ENCODE data around the gene ADAMTS4. TPM values are rescaled to one million over a fixed set of nuclear protein-coding genes. Genes with fewer than 3 reads are reported as not detected.

Gene ADAMTS4
- polyA plus RNA-seq, 3 donors: 5.9 to 188 (median 37.3) TPM

- peak overlapping the region; percentile 97 for H3K27ac ChIP-seq (ENCODE audit: low read depth, low read length)
- WGBS, 3 donors: 22 to 59% (median 38%) methylated on average over 5 of the region's 5 CpGs
Observed at GRCh38 chr1:161199506-161200139, 769 bp upstream of the ADAMTS4 start.

GRCh38 chr1:161198194-161198896 is 509 bp downstream of the ADAMTS4 start:
- H3K27ac ChIP-seq (ENCODE audit: low read depth, low read length): peak overlapping the region; percentile 80
- WGBS, 3 donors: 19 to 36% (median 26%) methylated on average over 19 to 20 of the region's 20 CpGs

- WGBS, 3 donors: 52 to 63% (median 61%) methylated on average over 11 of the region's 11 CpGs
Observed at GRCh38 chr1:161197560-161198193, 1.2 kb downstream of the ADAMTS4 start.

GRCh38 chr1:161196521-161197451 is 2.1 kb downstream of the ADAMTS4 start:
- 59 to 79% (median 66%) methylated on average over 27 of the region's 27 CpGs for WGBS, 3 donors
- peak overlapping the region; percentile 80 for H3K27ac ChIP-seq (ENCODE audit: low read depth, low read length)

More at GRCh38 chr1:161197560-161198193, 1.2 kb downstream of the ADAMTS4 start:
- peak overlapping the region; percentile 80 for H3K27ac ChIP-seq (ENCODE audit: low read depth, low read length)

- no peak overlapping the region for H3K27ac ChIP-seq (ENCODE audit: low read depth, low read length)
- WGBS, 3 donors: 84 to 88% (median 88%) methylated on average over 7 of the region's 7 CpGs
Observed at GRCh38 chr1:161196111-161196510, 2.7 kb downstream of the ADAMTS4 start.

- 73 to 79% (median 77%) methylated on average over 4 of the region's 4 CpGs for WGBS, 3 donors
Observed at GRCh38 chr1:161195171-161195570, 3.7 kb downstream of the ADAMTS4 start.

GRCh38 chr1:161193561-161194235 is 5.2 kb downstream of the ADAMTS4 start:
- H3K27ac ChIP-seq (ENCODE audit: low read depth, low read length): no peak overlapping the region
- 63 to 74% (median 73%) methylated on average over 21 of the region's 21 CpGs for WGBS, 3 donors

More at GRCh38 chr1:161195171-161195570, 3.7 kb downstream of the ADAMTS4 start:
- no peak overlapping the region for H3K27ac ChIP-seq (ENCODE audit: low read depth, low read length)

GRCh38 chr1:161192476-161193465 is 6.1 kb downstream of the ADAMTS4 start:
- H3K27ac ChIP-seq (ENCODE audit: low read depth, low read length): no peak overlapping the region
- 48 to 54% (median 52%) methylated on average over 15 of the region's 15 CpGs for WGBS, 3 donors

- 53 to 76% (median 69%) methylated on average over 8 of the region's 8 CpGs for WGBS, 3 donors
- no peak overlapping the region for H3K27ac ChIP-seq (ENCODE audit: low read depth, low read length)
Observed at GRCh38 chr1:161191971-161192370, 6.9 kb downstream of the ADAMTS4 start.

- no peak overlapping the region for H3K27ac ChIP-seq (ENCODE audit: low read depth, low read length)
- 39 to 74% (median 69%) methylated on average over 22 of the region's 22 CpGs for WGBS, 3 donors
Observed at GRCh38 chr1:161190962-161191521, 7.8 kb downstream of the ADAMTS4 start.

GRCh38 chr1:161189036-161189435 is 9.8 kb downstream of the ADAMTS4 start:
- H3K27ac ChIP-seq (ENCODE audit: low read depth, low read length): no peak overlapping the region
- 87 to 94% (median 88%) methylated on average over 5 of the region's 5 CpGs for WGBS, 3 donors

- 66 to 85% (median 74%) methylated on average over 6 of the region's 6 CpGs for WGBS, 3 donors
- H3K27ac ChIP-seq (ENCODE audit: low read depth, low read length): no peak overlapping the region
Observed at GRCh38 chr1:161188381-161188780, 10.5 kb downstream of the ADAMTS4 start.

- 69 to 71% (median 69%) methylated on average over 3 of the region's 3 CpGs for WGBS, 3 donors
- H3K27ac ChIP-seq (ENCODE audit: low read depth, low read length): no peak overlapping the region
Observed at GRCh38 chr1:161187311-161187710, 11.5 kb downstream of the ADAMTS4 start.

GRCh38 chr1:161185732-161186311 is 13.0 kb downstream of the ADAMTS4 start:
- no peak overlapping the region for H3K27ac ChIP-seq (ENCODE audit: low read depth, low read length)
- 17 to 59% (median 28%) methylated on average over 2 of the region's 2 CpGs for whole genome bisulfite sequencing, 3 donors

- 7 to 22% (median 14%) methylated on average over 3 of the region's 3 CpGs for WGBS, 3 donors
- no peak overlapping the region for H3K27ac ChIP-seq (ENCODE audit: low read depth, low read length)
Observed at GRCh38 chr1:161185282-161185682, 13.6 kb downstream of the ADAMTS4 start.

- H3K27ac ChIP-seq (ENCODE audit: low read depth, low read length): no peak overlapping the region
- WGBS, 3 donors: 79 to 89% (median 84%) methylated on average over 1 of the region's 1 CpG
Observed at GRCh38 chr1:161182214-161182613, 16.6 kb downstream of the ADAMTS4 start.
